HepG2 (cell line): ENCODE measurements around the gene SCAF8. TPM values are rescaled to one million over a fixed set of nuclear protein-coding genes. Genes with fewer than 3 reads are reported as not detected.

Source experiments
- ELF4 ChIP-seq: sonication (generic); formaldehyde crosslinking; IDR thresholded peaks from 2 replicates; pipeline ENCODE4 v1.5.0; 2020; ENCODE audit warnings: missing genetic modification reagents, mild to moderate bottlenecking, moderate library complexity, borderline replicate concordance
- FOXK1 ChIP-seq: sonication (generic); formaldehyde crosslinking; IDR thresholded peaks from 2 replicates; pipeline ENCODE4 v1.4.0; 2020; ENCODE audit warnings: low read depth, missing genetic modification reagents, borderline replicate concordance
- FOXK2 ChIP-seq: fragments of 450-650 bp; IDR thresholded peaks from 2 replicates; pipeline ENCODE4 v1.6.1; 2016
- FOXP1 ChIP-seq, 2 experiments: fragments of 450-650 bp in 1 of 2; IDR thresholded peaks; 2 replicates each; pipeline ENCODE4 v1.6.1; 2017 to 2018; ENCODE audit warnings: antibody characterized with exemption in 1 of 2
- MED13 ChIP-seq: sonication (generic); formaldehyde crosslinking; IDR thresholded peaks from 2 replicates; pipeline ENCODE4 v1.5.0; 2020; ENCODE audit warnings: missing genetic modification reagents
- MED8 ChIP-seq: sonication (generic); formaldehyde crosslinking; IDR thresholded peaks from 2 replicates; pipeline ENCODE4 v1.8.1; 2023; ENCODE audit warnings: mild to moderate bottlenecking, missing genetic modification reagents; ENCODE audit not compliant: insufficient replicate concordance
- NR2F2 ChIP-seq: IDR thresholded peaks from 2 replicates; pipeline ENCODE4 v1.6.1; 2012; ENCODE audit warnings: low read depth, inconsistent platforms, borderline replicate concordance
- SALL2 ChIP-seq: sonication (generic); formaldehyde crosslinking; IDR thresholded peaks from 2 replicates; pipeline ENCODE4 v1.8.1; 2023; ENCODE audit warnings: mild to moderate bottlenecking, missing genetic modification reagents, inconsistent platforms
- TAF1 ChIP-seq: sonication (generic); formaldehyde crosslinking; IDR thresholded peaks from 2 replicates; pipeline ENCODE4 v1.4.0; 2020; ENCODE audit warnings: missing genetic modification reagents
- ZNF143 ChIP-seq: sonication (generic); formaldehyde crosslinking; IDR thresholded peaks from 2 replicates; pipeline ENCODE4 v1.4.0; 2020; ENCODE audit warnings: missing genetic modification reagents
- polyA plus RNA-seq, 8 experiments: library from polyadenylated mRNA; depleted of rRNA in 3 of 8; stranded (reverse) in 7 of 8; unstranded in 1 of 8; fragments of >200 nt; fragmentation: Illumina TruSeq in 4 of 8; extraction: Trizol in 4 of 8; gene quantifications; 2 replicates each; pipeline versions ENCODE4 v1.2.1 to v1.2.3, GENCODE V29; 2011 to 2016; ENCODE audit warnings: low read depth in 4 of 8, missing spikeins in 1 of 8, mixed read lengths in 1 of 8; ENCODE audit not compliant: insufficient read depth in 1 of 8
- total RNA-seq, 5 experiments: library from RNA; depleted of rRNA; stranded (reverse); fragments of >200 nt; fragmentation: Illumina TruSeq; extraction: Trizol; gene quantifications; 2 replicates each; pipeline ENCODE4 v1.2.3, GENCODE V29; 2016; ENCODE audit warnings: low read depth in 1 of 5
- TF ChIP-seq, protein P1 (sequence below): sonication (generic); formaldehyde crosslinking; IDR thresholded peaks from 2 replicates; pipeline ENCODE4 v1.5.0; 2020; ENCODE audit warnings: mild to moderate bottlenecking, missing genetic modification reagents
- TF ChIP-seq, protein P2 (sequence below): sonication (generic); formaldehyde crosslinking; IDR thresholded peaks from 2 replicates; pipeline ENCODE4 v1.4.0; 2020; ENCODE audit warnings: missing genetic modification reagents
- TF ChIP-seq, protein P3 (sequence below): IDR thresholded peaks from 2 replicates; pipeline ENCODE4 v1.6.1; 2016
- TF ChIP-seq, protein P4 (sequence below): sonication (generic); formaldehyde crosslinking; IDR thresholded peaks from 2 replicates; pipeline ENCODE4 v1.4.0; 2020; ENCODE audit warnings: missing genetic modification reagents
- TF ChIP-seq, protein P5 (sequence below): fragments of 450-650 bp; IDR thresholded peaks from 2 replicates; pipeline ENCODE4 v1.6.1; 2016
- TF ChIP-seq, protein P6 (sequence below): IDR thresholded peaks from 2 replicates; pipeline ENCODE4 v1.6.1; 2012; ENCODE audit warnings: inconsistent platforms

The SCAF8 gene
- total and polyA plus RNA-seq, 2 of the 13 experiments (the other 11 are each of a cell fraction or from before 2014, with no cell fraction given) = 15.3 to 40.8 TPM

DNA sequence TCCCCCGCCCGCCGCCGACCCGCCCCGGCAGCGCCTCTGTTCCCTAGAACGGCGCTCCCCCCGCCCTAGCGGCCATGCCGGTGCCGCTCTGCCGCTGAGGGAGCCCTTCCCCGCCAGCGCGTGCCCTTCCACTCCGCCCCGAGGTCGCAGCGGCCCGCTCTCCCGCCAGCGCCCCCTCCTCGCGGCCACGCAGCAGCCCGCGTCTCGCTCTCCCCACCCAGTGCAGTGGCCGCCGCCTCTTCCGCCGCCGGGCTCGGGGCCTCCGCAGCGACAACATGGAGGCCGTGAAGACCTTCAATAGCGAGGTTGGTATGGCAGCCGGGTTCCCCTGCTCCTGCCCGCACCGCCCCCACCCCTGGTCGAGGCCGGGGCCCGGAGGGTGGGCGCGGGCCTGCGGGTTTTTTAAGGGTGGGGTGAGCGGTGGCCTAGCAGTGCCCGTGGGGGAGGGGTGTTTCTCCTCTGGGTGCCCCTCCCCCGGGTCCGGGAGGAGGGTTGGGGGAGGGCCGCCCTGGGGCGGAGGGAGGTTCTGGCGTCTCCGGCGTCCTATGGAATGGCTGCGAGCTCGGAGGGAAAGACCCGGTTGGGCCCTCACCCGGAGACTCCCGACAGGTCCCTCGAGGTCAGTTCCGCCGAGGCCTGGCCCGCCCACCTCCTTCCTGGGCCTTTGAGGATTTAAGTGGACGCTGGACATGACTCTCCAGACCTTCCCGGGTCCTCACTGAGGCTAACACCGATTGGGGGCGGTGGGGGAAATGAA is 588 bp downstream of the SCAF8 start (continued):
- TF ChIP-seq, protein P1, sequence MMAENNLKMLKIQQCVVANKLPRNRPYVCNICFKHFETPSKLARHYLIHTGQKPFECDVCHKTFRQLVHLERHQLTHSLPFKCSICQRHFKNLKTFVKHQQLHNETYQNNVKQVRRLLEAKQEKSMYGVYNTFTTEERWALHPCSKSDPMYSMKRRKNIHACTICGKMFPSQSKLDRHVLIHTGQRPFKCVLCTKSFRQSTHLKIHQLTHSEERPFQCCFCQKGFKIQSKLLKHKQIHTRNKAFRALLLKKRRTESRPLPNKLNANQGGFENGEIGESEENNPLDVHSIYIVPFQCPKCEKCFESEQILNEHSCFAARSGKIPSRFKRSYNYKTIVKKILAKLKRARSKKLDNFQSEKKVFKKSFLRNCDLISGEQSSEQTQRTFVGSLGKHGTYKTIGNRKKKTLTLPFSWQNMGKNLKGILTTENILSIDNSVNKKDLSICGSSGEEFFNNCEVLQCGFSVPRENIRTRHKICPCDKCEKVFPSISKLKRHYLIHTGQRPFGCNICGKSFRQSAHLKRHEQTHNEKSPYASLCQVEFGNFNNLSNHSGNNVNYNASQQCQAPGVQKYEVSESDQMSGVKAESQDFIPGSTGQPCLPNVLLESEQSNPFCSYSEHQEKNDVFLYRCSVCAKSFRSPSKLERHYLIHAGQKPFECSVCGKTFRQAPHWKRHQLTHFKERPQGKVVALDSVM (CRISPR knock-in tag) = peak; percentile 88
- TF ChIP-seq FOXP1 (IDR thresholded peaks at IDR 0.05) (no peak), FOXP1 (CRISPR knock-in tag; IDR thresholded peaks at IDR 0.05) (peak; percentile 2; the same call in 1 of the 2 replicates), SALL2 (CRISPR knock-in tag) (peak; percentile 12; the same call in 1 of the 2 replicates), NR2F2 (peak; percentile 38; the same call in 1 of the 2 replicates), MED13 (CRISPR knock-in tag) (no peak), FOXK2 (no peak), MED8 (CRISPR knock-in tag) (no peak), ZNF143 (CRISPR knock-in tag) (no peak), ELF4 (CRISPR knock-in tag) (no peak), FOXK1 (CRISPR knock-in tag) (peak; percentile 48; the same call in 1 of the 2 replicates), TAF1 (CRISPR knock-in tag) (peak; percentile 67)
- TF ChIP-seq, protein P2, sequence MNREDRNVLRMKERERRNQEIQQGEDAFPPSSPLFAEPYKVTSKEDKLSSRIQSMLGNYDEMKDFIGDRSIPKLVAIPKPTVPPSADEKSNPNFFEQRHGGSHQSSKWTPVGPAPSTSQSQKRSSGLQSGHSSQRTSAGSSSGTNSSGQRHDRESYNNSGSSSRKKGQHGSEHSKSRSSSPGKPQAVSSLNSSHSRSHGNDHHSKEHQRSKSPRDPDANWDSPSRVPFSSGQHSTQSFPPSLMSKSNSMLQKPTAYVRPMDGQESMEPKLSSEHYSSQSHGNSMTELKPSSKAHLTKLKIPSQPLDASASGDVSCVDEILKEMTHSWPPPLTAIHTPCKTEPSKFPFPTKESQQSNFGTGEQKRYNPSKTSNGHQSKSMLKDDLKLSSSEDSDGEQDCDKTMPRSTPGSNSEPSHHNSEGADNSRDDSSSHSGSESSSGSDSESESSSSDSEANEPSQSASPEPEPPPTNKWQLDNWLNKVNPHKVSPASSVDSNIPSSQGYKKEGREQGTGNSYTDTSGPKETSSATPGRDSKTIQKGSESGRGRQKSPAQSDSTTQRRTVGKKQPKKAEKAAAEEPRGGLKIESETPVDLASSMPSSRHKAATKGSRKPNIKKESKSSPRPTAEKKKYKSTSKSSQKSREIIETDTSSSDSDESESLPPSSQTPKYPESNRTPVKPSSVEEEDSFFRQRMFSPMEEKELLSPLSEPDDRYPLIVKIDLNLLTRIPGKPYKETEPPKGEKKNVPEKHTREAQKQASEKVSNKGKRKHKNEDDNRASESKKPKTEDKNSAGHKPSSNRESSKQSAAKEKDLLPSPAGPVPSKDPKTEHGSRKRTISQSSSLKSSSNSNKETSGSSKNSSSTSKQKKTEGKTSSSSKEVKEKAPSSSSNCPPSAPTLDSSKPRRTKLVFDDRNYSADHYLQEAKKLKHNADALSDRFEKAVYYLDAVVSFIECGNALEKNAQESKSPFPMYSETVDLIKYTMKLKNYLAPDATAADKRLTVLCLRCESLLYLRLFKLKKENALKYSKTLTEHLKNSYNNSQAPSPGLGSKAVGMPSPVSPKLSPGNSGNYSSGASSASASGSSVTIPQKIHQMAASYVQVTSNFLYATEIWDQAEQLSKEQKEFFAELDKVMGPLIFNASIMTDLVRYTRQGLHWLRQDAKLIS (CRISPR knock-in tag) = no peak
- TF ChIP-seq, protein P3, sequence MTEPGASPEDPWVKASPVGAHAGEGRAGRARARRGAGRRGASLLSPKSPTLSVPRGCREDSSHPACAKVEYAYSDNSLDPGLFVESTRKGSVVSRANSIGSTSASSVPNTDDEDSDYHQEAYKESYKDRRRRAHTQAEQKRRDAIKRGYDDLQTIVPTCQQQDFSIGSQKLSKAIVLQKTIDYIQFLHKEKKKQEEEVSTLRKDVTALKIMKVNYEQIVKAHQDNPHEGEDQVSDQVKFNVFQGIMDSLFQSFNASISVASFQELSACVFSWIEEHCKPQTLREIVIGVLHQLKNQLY (CRISPR knock-in tag) = no peak
- TF ChIP-seq, protein P4, sequence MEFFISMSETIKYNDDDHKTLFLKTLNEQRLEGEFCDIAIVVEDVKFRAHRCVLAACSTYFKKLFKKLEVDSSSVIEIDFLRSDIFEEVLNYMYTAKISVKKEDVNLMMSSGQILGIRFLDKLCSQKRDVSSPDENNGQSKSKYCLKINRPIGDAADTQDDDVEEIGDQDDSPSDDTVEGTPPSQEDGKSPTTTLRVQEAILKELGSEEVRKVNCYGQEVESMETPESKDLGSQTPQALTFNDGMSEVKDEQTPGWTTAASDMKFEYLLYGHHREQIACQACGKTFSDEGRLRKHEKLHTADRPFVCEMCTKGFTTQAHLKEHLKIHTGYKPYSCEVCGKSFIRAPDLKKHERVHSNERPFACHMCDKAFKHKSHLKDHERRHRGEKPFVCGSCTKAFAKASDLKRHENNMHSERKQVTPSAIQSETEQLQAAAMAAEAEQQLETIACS (CRISPR knock-in tag) = no peak
- TF ChIP-seq, protein P5, sequence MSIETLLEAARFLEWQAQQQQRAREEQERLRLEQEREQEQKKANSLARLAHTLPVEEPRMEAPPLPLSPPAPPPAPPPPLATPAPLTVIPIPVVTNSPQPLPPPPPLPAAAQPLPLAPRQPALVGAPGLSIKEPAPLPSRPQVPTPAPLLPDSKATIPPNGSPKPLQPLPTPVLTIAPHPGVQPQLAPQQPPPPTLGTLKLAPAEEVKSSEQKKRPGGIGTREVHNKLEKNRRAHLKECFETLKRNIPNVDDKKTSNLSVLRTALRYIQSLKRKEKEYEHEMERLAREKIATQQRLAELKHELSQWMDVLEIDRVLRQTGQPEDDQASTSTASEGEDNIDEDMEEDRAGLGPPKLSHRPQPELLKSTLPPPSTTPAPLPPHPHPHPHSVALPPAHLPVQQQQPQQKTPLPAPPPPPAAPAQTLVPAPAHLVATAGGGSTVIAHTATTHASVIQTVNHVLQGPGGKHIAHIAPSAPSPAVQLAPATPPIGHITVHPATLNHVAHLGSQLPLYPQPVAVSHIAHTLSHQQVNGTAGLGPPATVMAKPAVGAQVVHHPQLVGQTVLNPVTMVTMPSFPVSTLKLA = 0 out of 2 replicates have a peak, but pooled peaks have one; percentile 11
- TF ChIP-seq, protein P6, sequence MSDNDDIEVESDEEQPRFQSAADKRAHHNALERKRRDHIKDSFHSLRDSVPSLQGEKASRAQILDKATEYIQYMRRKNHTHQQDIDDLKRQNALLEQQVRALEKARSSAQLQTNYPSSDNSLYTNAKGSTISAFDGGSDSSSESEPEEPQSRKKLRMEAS = peak; percentile 39; the same call in 1 of the 2 replicates
